H1 (cell line): ENCODE data around the gene CD300LF. TPM values are rescaled to one million over a fixed set of nuclear protein-coding genes. Genes with fewer than 3 reads are reported as not detected.

Source experiments
- CTCF ChIA-PET: fragments of 300-600 bp; sonication (Branson Sonifier 250); formaldehyde crosslinking; loops from one replicate; lab custom pipeline; 2021; ENCODE audit not compliant: partially characterized antibody; lab: Charles Lee
- POLR2A ChIA-PET: fragments of 300-600 bp; sonication (Branson Sonifier 250); formaldehyde crosslinking; loops from one replicate; lab custom pipeline; 2021; ENCODE audit warnings: inconsistent platforms; ENCODE audit not compliant: partially characterized antibody; lab: Charles Lee
- DNase-seq, 2 experiments: peaks; one replicate each; pipeline versions ENCODE4 v3.0.0 to v3.0.0-alpha.2; 2010 to 2022; ENCODE audit warnings: low spot score in 2 of 2, low read depth in 1 of 2, mixed read lengths in 1 of 2
- FAIRE-seq: peaks from 2 replicates; lab custom pipeline; 2011; peaks lifted over from hg19 to GRCh38; lab: Jason Lieb, UNC
- H2AFZ ChIP-seq: 2 replicates; pipeline ENCODE4 v1.8.1; 2012; ENCODE audit warnings: low read length, inconsistent platforms
- H2AK5ac ChIP-seq: 2 replicates; pipeline ENCODE4 v1.6.1; 2013; ENCODE audit warnings: low read depth, low read length
- H2BK120ac ChIP-seq: replicated peaks from 2 replicates; pipeline ENCODE3; 2013; ENCODE audit warnings: low read depth, low read length, inconsistent platforms
- H2BK12ac ChIP-seq: 2 replicates; pipeline ENCODE4 v1.6.1; 2013; ENCODE audit warnings: low read depth, low read length
- H2BK15ac ChIP-seq: 2 replicates; pipeline ENCODE4 v1.6.1; 2013; ENCODE audit warnings: low read length
- H2BK20ac ChIP-seq: 2 replicates; pipeline ENCODE4 v1.6.1; 2013; ENCODE audit warnings: low read length
- H2BK5ac ChIP-seq: 2 replicates; pipeline ENCODE4 v1.6.1; 2013; ENCODE audit warnings: low read depth, low read length
- H3K14ac ChIP-seq: 2 replicates; pipeline ENCODE4 v1.6.1; 2013; ENCODE audit warnings: inconsistent platforms; ENCODE audit not compliant: insufficient read length
- H3K18ac ChIP-seq: 2 replicates; pipeline ENCODE4 v1.6.1; 2013; ENCODE audit warnings: low read length; ENCODE audit errors: extremely low read depth
- H3K23ac ChIP-seq: 2 replicates; pipeline ENCODE4 v1.6.1; 2013; ENCODE audit warnings: inconsistent platforms; ENCODE audit not compliant: insufficient read length
- H3K23me2 ChIP-seq: 2 replicates; pipeline ENCODE4 v1.6.1; 2013; ENCODE audit warnings: low read depth, low read length
- H3K27ac ChIP-seq: 2 replicates; pipeline ENCODE4 v1.6.1; 2011; ENCODE audit warnings: low read depth, low read length, inconsistent platforms
- H3K27me3 ChIP-seq, 4 experiments: replicated peaks in 1 of 4; 1 replicate in 1 of 4; 2 replicates in 3 of 4; pipeline versions ENCODE4 v1.6.1 to v1.8.1; 2011 to 2013; ENCODE audit warnings: low read length in 3 of 4, mild to moderate bottlenecking in 3 of 4, inconsistent platforms in 2 of 4, mixed read lengths in 2 of 4, moderate library complexity in 1 of 4; ENCODE audit not compliant: control insufficient read depth in 3 of 4, insufficient read depth in 3 of 4; ENCODE audit errors: extremely low read depth in 1 of 4
- H3K36me3 ChIP-seq, 4 experiments: 2 replicates each; pipeline versions ENCODE4 v1.6.1 to v1.8.1; 2011 to 2013; ENCODE audit warnings: mild to moderate bottlenecking in 4 of 4, low read length in 3 of 4, moderate library complexity in 2 of 4, control low read depth in 1 of 4, inconsistent platforms in 1 of 4; ENCODE audit not compliant: insufficient read depth in 4 of 4, control insufficient read depth in 2 of 4
- H3K4ac ChIP-seq: replicated peaks from 2 replicates; pipeline ENCODE3; 2013; ENCODE audit warnings: low read length, low read depth, mixed read lengths, inconsistent platforms; ENCODE audit not compliant: insufficient read length
- H3K4me1 ChIP-seq, 4 experiments: replicated peaks in 1 of 4; 1 replicate in 1 of 4; 2 replicates in 3 of 4; pipeline versions ENCODE4 v1.6.1 to v1.8.1; 2011 to 2013; ENCODE audit warnings: low read length in 3 of 4, inconsistent platforms in 2 of 4, mixed read lengths in 1 of 4; ENCODE audit not compliant: insufficient read depth in 4 of 4, control insufficient read depth in 3 of 4
- H3K4me2 ChIP-seq, 2 experiments: 2 replicates each; pipeline versions ENCODE4 v1.6.1 to v1.8.1; 2011 to 2013; ENCODE audit warnings: low read depth in 2 of 2, low read length in 2 of 2, control low read depth in 1 of 2, inconsistent platforms in 1 of 2, mild to moderate bottlenecking in 1 of 2; ENCODE audit not compliant: insufficient read depth in 1 of 2
- H3K4me3 ChIP-seq, 4 experiments: fragments of 200-600, 300-600 bp in 1 of 4; sonication (generic), shearing (Covaris generic), sonication (Bioruptor Twin) in 1 of 4; 2 replicates each; pipeline versions ENCODE4 v1.5.1 to v1.8.1; 2011 to 2016; ENCODE audit warnings: low read length in 4 of 4, low read depth in 3 of 4, control low read depth in 2 of 4, inconsistent platforms in 2 of 4, mild to moderate bottlenecking in 2 of 4, mixed read lengths in 1 of 4, moderate library complexity in 1 of 4; ENCODE audit not compliant: insufficient read depth in 2 of 4; ENCODE audit errors: extremely low read depth in 1 of 4
- H3K56ac ChIP-seq: replicated peaks from 2 replicates; pipeline ENCODE3; 2013; ENCODE audit warnings: low read depth, mild to moderate bottlenecking, mixed read lengths, low read length, inconsistent platforms; ENCODE audit not compliant: insufficient read length
- H3K79me1 ChIP-seq: 2 replicates; pipeline ENCODE4 v1.6.1; 2013; ENCODE audit warnings: low read depth, low read length, control low read depth
- H3K79me2 ChIP-seq, 2 experiments: 2 replicates each; pipeline versions ENCODE4 v1.6.1 to v1.8.1; 2012 to 2013; ENCODE audit warnings: low read length in 2 of 2, mild to moderate bottlenecking in 2 of 2, inconsistent platforms in 1 of 2; ENCODE audit not compliant: insufficient read depth in 2 of 2, control insufficient read depth in 1 of 2
- H3K9ac ChIP-seq, 4 experiments: replicated peaks in 1 of 4; 1 replicate in 1 of 4; 2 replicates in 3 of 4; pipeline versions ENCODE4 v1.6.1 to v1.8.1; 2011 to 2013; ENCODE audit warnings: low read depth in 3 of 4, low read length in 3 of 4, control low read depth in 2 of 4, mild to moderate bottlenecking in 2 of 4, moderate library complexity in 2 of 4, inconsistent platforms in 1 of 4; ENCODE audit errors: extremely low read depth in 1 of 4
- H3K9me3 ChIP-seq, 2 experiments: 2 replicates each; pipeline versions ENCODE4 v1.6.1 to v1.8.1; 2012 to 2013; ENCODE audit warnings: mild to moderate bottlenecking in 2 of 2, moderate library complexity in 2 of 2, control low read depth in 1 of 2, inconsistent platforms in 1 of 2, low read depth in 1 of 2, low read length in 1 of 2, mixed read lengths in 1 of 2; ENCODE audit not compliant: insufficient read depth in 2 of 2
- H4K20me1 ChIP-seq, 2 experiments: replicated peaks in 1 of 2; 2 replicates each; pipeline versions ENCODE3 to v1.8.1; 2011 to 2013; ENCODE audit warnings: inconsistent platforms in 2 of 2, low read length in 2 of 2, mild to moderate bottlenecking in 1 of 2; ENCODE audit not compliant: insufficient read depth in 2 of 2, control insufficient read depth in 1 of 2
- H4K5ac ChIP-seq: 2 replicates; pipeline ENCODE4 v1.6.1; 2013; ENCODE audit warnings: low read length, low read depth, mixed read lengths, inconsistent platforms; ENCODE audit not compliant: insufficient read length
- H4K8ac ChIP-seq: 2 replicates; pipeline ENCODE4 v1.8.0; 2013; ENCODE audit warnings: mild to moderate bottlenecking, moderate library complexity, low read length, inconsistent platforms; ENCODE audit not compliant: insufficient read depth; ENCODE audit errors: extremely low read depth
- H4K91ac ChIP-seq: replicated peaks from 2 replicates; pipeline ENCODE3; 2013; ENCODE audit warnings: low read length, mixed read lengths, inconsistent platforms; ENCODE audit not compliant: insufficient read length
- CBX5 ChIP-seq: fragments of 300-800, 300-1000 bp; sonication (generic); IDR thresholded peaks from 2 replicates; pipeline ENCODE4 v1.7.1; 2016; ENCODE audit warnings: antibody characterized with exemption, low read length, low read depth
- E2F6 ChIP-seq: IDR thresholded peaks from 2 replicates; pipeline ENCODE4 v1.6.1; 2012; ENCODE audit warnings: inconsistent platforms
- EZH2 ChIP-seq: fragments of 200-600 bp; sonication (generic); IDR thresholded peaks from 2 replicates; pipeline ENCODE4 v1.7.1; 2012; ENCODE audit warnings: low read depth, mild to moderate bottlenecking, moderate library complexity, low read length, inconsistent platforms; ENCODE audit not compliant: severe bottlenecking
- GABPA ChIP-seq: IDR thresholded peaks from 2 replicates; pipeline ENCODE4 v1.6.1; 2011; ENCODE audit warnings: mild to moderate bottlenecking, low read length, moderate library complexity, borderline replicate concordance; ENCODE audit not compliant: insufficient read depth
- HDAC6 ChIP-seq: IDR thresholded peaks from one replicate; pipeline ENCODE4 v1.7.1; 2012; ENCODE audit warnings: low read depth, mild to moderate bottlenecking, inconsistent platforms, low read length, moderate library complexity
- JUN ChIP-seq: IDR thresholded peaks from 2 replicates; pipeline ENCODE4 v1.6.1; 2011; ENCODE audit warnings: low read depth, mild to moderate bottlenecking, improper control_type of control experiment, low read length
- POLR2A ChIP-seq, 2 experiments: IDR thresholded peaks; 1 replicate in 1 of 2; 2 replicates in 1 of 2; pipeline ENCODE4 v1.6.1; 2011; ENCODE audit warnings: low read depth in 2 of 2, low read length in 2 of 2, mild to moderate bottlenecking in 2 of 2; ENCODE audit errors: control extremely low read depth in 1 of 2
- TAF1 ChIP-seq: IDR thresholded peaks from 2 replicates; pipeline ENCODE4 v1.6.1; 2011; ENCODE audit warnings: mild to moderate bottlenecking, low read depth, low read length
- TBP ChIP-seq: IDR thresholded peaks from 2 replicates; pipeline ENCODE4 v1.6.1; 2011; ENCODE audit warnings: low read depth, low read length, improper control_type of control experiment
- TEAD4 ChIP-seq: IDR thresholded peaks from 2 replicates; pipeline ENCODE4 v1.6.1; 2012; ENCODE audit warnings: low read depth, low read length, inconsistent platforms, mixed read lengths
- WGBS, 2 experiments: shearing (Covaris generic) in 1 of 2; methylation state at CpG; one replicate each; pipeline versions ENCODE4 v1.1.6 to v1.1.7; 2013 to 2015; ENCODE audit warnings: low lambda C conversion rate in 2 of 2, mixed read lengths in 2 of 2, inconsistent platforms in 1 of 2, low coverage in 1 of 2, missing lambda C conversion rate in 1 of 2; ENCODE audit not compliant: insufficient replicate concordance in 2 of 2, insufficient coverage in 1 of 2, insufficient read length in 1 of 2; ENCODE audit errors: extremely low coverage in 1 of 2, missing lambda C conversion rate in 1 of 2; 5-methylcytosine and 5-hydroxymethylcytosine counted together
- polyA plus RNA-seq, 7 experiments: library from polyadenylated mRNA; depleted of rRNA in 3 of 7; stranded (reverse) in 5 of 7; unstranded in 2 of 7; fragments of >200 nt in 5 of 7; fragments of 200-250 nt in 2 of 7; gene quantifications; 1 replicate in 5 of 7; 2 replicates in 1 of 7; 4 replicates in 1 of 7; pipeline versions ENCODE4 v1.2.1 to v1.2.3, GENCODE V29; 2011 to 2013; ENCODE audit warnings: missing spikeins in 2 of 7, mixed read lengths in 2 of 7
- total RNA-seq: library from RNA; stranded (reverse); fragmentation: NEBNext Ultra II Directional; extraction: Animal tissue kit (Norgen Biotek cat#: 25700); gene quantifications from 2 replicates; pipeline ENCODE4 v1.2.1, GENCODE V29; 2021

Gene CD300LF
- total and polyA plus RNA-seq, 2 of the 8 experiments (the other 6 are each of a cell fraction or from before 2014, with no cell fraction given): not detected

- H2BK20ac ChIP-seq: no peak overlapping the region
- 3% methylated on average over 37 of the region's 46 CpGs; no CpG with 5 or more reads in 1 of the 2 experiments for WGBS, 2 experiments
- H2BK12ac ChIP-seq: peak overlapping the region; percentile 80; the same call in 1 of the 2 replicates
- H3K36me3 ChIP-seq: peaks cover 0 to 5% (median 0%) of the 10 kb centered on the region in 4 experiments; a peak in 1 of 8 replicates
- H2AFZ ChIP-seq: no peak overlapping the region
- H3K4me3 ChIP-seq: peak overlapping the region; percentile 56 to 91 (median 86)
- no peak overlapping the region; the same call in 1 of the 2 replicates for H3K27ac ChIP-seq
- no peak overlapping the region for H3K14ac ChIP-seq
- no peaks in the 10 kb centered on the region for H3K9me3 ChIP-seq
- H3K9ac ChIP-seq: peak overlapping the region; percentile 39 to 94 (median 71); a peak in 6 of 7 replicates
- H3K4ac ChIP-seq: no peak overlapping the region
- no peak overlapping the region for H3K23ac ChIP-seq
- H4K91ac ChIP-seq: no peak overlapping the region
- no peak overlapping the region for H4K5ac ChIP-seq
- H3K27me3 ChIP-seq: no peaks in the 10 kb centered on the region
- H2BK5ac ChIP-seq: no peak overlapping the region
- H3K23me2 ChIP-seq: peaks cover 13% of the 10 kb centered on the region
- peak overlapping the region; percentile 40; the same call in 1 of the 2 replicates for H2AK5ac ChIP-seq
- H3K79me2 ChIP-seq: peaks cover 7 to 52% of the 10 kb centered on the region in 2 experiments; a peak in 3 of 4 replicates
- H4K8ac ChIP-seq: no peak overlapping the region; the same call in 1 of the 2 replicates
- H3K4me1 ChIP-seq: peaks cover 5 to 45% (median 25%) of the 10 kb centered on the region in 4 experiments
- DNase-seq: no peak
- H3K4me2 ChIP-seq: peak overlapping the region; percentile 79 to 96
- no peak overlapping the region for H2BK120ac ChIP-seq
- peak overlapping the region; percentile 27 for H3K56ac ChIP-seq
- peak overlapping the region; percentile 38 for H3K18ac ChIP-seq
- H4K20me1 ChIP-seq: peaks cover 19 to 26% of the 10 kb centered on the region in 2 experiments
- H2BK15ac ChIP-seq: no peak overlapping the region
- CTCF ChIA-PET: interaction anchor here (0.6 to 15.7 kb wide), 16 partner anchors 8 to 145 kb away, joined by 3 to 231 read pairs (median 4); partner anchors contain the start of genes NAT9 and RAB37
- FAIRE-seq: no peak
- H3K79me1 ChIP-seq: peaks cover 15% of the 10 kb centered on the region
- POLR2A ChIA-PET: interaction anchor here (0.6 to 9.3 kb wide), 20 partner anchors 8 to 651 kb away, joined by 3 to 70 read pairs (median 4); partner anchors contain the start of genes FADS6, FDXR, NAT9 and RAB37
- TF ChIP-seq TBP: peak; percentile 25; the same call in 1 of the 2 replicates
- no peak for TF ChIP-seq POLR2A (IDR thresholded peaks at IDR 0.05; ENCODE audit: control extremely low read depth in 1 of 2, low read depth in 2 of 2, low read length in 2 of 2)
- TF ChIP-seq EZH2: no peak
- 0 out of 2 replicates have a peak, but pooled peaks have one; percentile 20 for TF ChIP-seq TEAD4
- no peak for TF ChIP-seq TAF1
- no peak for TF ChIP-seq HDAC6
- TF ChIP-seq E2F6: no peak
- 0 out of 2 replicates have a peak, but pooled peaks have one; percentile 6 for TF ChIP-seq GABPA
- TF ChIP-seq JUN: no peak
- no peak for TF ChIP-seq CBX5
These were observed 36.7 kb upstream of the CD300LF start for GRCh38 chr17:74749279-74750038.
